ENCODE data around the gene HELZ.
"Not testable (repeated sequence)": the region's sequence is repeated elsewhere in the genome, so short reads cannot be mapped to it uniquely, and the experiment has no call there.

HELZ gene

DNA sequence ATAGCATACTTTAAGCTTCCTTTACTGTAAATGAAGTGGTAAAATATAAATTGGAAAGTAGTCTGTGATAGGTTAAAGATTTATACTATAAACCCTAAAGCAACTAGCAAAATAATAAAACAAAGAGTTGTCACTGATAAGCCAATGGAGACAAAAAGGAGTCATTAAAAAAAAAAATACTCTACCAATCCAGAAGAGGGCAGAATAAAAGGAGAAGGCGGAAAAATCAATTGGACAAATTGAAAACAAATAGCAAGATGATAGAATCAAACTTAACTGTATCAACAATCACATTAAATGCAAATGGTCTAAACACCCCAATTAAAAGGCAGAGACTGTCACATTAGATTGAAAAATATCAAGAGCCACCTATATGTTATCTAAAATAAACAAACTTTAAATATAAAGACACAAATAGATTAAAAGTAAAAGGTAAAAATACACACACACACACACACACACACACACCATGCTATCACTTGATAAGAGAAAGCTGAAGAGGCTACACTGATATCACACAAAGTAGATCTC, 128.9 kb downstream of the HELZ start:
- DNase-seq (ENCODE audit: low read depth), result no peak

- no peak for DNase-seq (ENCODE audit: low read depth)
These were observed 129.6 kb downstream of the HELZ start for GRCh38 chr17:67115401-67115800.

GRCh38 chr17:67113486-67113885, 131.5 kb downstream of the HELZ start:
- DNase-seq (ENCODE audit: low read depth), result no peak

GRCh38 chr17:67111808-67112207, 133.2 kb downstream of the HELZ start:
- no peak for DNase-seq (ENCODE audit: low read depth)

DNA sequence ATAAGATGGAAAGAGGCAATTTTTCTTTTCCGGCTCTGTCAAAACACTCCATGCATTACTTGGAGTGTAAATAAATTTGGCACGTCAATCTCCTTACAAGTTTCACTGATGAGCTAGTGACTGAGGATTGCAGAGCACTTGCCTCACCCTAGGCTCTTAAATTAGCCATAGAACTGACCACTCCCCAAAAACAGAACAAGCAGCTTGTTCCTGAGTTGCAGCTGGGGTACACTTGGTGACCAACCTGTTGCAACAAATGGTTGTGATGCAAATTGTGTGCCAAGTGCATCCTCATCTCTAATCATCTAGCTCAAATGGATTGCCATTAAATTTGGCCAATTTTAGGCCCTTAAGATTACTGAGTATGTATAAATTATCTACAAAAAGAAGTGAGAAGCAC, 133.7 kb downstream of the HELZ start:
- DNase-seq (ENCODE audit: low read depth), result no peak

GRCh38 chr17:67110619-67111018, 134.4 kb downstream of the HELZ start:
- DNase-seq (ENCODE audit: low read depth), result no peak

- DNase-seq (ENCODE audit: low read depth), result no peak
These were observed 135.9 kb downstream of the HELZ start for GRCh38 chr17:67109111-67109510.

DNA sequence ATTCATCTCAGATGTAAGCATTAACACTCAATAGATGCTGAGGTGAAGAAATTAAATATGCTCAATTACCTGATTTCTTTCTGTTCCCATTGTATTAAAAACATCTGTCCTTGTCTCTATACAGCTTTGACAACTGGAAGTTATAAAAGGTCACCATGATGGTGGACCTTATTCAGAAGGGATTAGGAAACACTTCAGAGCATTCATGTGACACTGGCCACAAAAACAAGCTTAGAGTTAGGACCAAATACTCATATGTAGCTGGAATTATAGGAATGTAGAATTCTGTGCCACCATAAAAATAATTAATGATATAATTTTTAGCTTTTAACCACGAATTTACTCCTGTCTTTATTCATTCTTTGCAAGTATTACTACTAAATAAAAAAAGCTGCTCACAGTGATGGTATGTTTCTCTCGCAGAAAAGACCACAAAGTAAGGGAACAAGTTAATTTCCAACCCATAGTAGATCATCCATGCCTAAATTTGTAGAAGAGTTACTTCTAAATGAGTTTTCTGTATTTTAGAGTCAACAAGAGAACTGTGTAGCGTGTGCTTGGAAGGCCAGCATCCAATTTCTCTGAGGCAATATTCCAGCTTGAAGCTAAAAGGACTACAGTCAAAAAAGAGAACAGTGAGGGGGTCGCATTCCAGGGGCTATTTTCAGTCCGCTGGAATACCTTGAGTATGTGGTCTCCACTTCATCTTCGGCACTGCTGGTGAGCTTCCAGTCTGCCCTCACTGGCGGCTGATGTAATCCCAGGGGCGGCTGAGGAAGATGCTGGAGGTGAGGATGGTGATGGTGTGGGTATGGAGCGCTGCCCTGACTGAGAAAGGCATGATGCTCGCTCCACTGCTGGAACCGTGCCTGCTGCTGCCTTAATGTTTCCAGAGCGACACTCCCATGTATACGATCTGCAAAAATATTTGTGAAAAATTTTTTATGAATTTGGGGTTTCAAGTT, 136.9 kb downstream of the HELZ start:
- DNase-seq (ENCODE audit: low read depth), result peak; percentile 12

DNA sequence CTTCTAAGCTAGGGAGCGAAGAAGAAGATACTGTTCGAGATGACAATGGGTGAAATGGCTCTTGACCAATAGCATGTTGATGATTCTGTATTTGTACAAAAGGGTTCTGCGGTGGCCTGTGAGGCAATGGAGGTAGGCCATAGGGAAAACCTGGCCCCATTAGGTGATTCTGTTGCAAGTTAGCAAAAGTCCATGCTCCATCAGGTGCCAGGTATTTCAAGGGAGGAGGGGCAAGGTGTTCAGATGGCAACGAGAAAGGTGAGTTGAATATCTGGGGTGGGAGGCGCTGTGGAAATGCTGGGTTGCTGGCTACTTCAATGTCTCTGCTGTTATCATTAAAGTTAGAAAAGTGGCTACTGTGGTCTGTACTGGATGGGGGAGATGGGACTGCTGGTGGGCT, 137.8 kb downstream of the HELZ start:
- DNase-seq (ENCODE audit: low read depth), result no peak

- peak; percentile 35 for DNase-seq (ENCODE audit: low read depth)
These were observed 139.8 kb downstream of the HELZ start for GRCh38 chr17:67105213-67105612.

DNA sequence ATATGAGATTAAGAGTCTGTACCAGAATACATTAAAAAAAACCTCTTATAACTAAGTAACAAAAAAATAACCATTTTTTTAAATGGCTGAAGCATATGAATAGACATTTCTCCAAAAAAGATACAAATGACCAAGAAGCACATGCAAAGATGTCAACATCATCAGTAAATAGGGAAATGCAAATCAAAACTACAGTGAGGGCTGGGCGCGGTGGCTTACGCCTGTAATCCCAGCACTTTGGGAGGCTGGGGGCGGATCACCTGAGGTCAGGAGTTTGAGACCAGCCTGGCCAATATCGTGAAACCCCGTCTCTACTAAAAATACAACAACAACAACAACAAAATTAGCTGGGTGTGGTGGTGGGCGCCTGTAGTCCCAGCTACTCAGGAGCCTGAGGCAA, 140.4 kb downstream of the HELZ start:
- not testable (repeated sequence) for DNase-seq (ENCODE audit: low read depth)

- DNase-seq (ENCODE audit: low read depth), result no peak
These were observed 147.0 kb downstream of the HELZ start for GRCh38 chr17:67098006-67098405.

DNA sequence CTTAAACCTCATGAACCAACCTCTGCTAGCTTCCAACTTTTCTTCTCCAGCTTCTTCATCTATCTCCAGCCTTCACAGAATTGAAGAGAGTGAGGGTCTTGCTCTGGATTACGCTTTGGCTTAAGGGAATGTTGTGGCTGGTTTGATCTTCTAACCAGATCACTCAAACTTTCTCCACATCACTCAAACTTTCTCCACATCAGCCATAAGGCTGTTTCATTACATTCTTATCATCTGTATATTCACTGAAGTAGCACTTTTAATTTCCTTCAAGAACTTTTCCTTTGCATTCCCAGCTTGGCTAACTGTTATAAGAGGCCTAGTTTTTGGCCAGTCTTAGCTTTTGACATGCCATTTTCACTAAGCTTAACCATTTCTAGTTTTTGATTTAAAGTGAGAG, 148.4 kb downstream of the HELZ start:
- DNase-seq (ENCODE audit: low read depth), result no peak

DNA sequence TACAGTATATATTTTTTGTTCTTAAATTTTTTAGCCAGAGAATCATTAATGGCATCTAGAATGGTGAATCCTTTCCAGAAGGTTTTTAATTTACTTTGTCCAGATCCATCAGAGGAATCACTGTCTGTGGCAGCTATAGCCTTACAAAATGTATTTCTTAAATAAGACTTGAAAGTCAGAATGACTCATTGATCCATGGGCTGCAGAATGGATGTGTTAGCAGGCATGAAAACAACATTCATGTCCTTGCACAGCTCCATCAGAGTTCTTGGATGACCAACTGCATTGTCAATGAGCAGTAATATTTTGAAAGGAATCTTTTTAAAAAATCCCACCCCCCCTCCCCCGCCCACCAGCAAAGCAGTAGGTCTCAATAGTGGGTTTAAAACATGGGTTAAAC, 149.2 kb downstream of the HELZ start:
- no peak for DNase-seq (ENCODE audit: low read depth)

DNA sequence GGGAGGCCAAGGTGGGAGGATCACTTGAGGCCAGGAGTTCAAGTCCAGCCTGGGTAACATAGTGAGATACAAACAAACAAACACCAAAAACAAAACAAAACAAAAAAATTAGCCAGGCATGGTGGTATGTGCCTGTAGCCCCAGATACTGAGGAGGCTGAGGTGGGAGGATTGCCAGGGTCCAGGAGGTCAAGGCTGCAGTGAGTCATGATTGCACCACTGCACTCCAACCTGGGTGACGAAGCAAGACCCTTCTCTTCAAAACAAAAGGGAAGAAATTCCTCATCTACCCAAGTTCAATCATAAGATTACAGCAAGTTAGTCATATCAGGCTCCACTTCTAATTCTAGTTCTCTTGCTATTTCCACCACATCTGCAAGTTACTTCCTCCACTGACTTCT, 149.7 kb downstream of the HELZ start:
- peak; percentile 20 for DNase-seq (ENCODE audit: low read depth)

GRCh38 chr17:67093348-67093747, 151.6 kb downstream of the HELZ start:
- DNase-seq (ENCODE audit: low read depth), result no peak

DNA sequence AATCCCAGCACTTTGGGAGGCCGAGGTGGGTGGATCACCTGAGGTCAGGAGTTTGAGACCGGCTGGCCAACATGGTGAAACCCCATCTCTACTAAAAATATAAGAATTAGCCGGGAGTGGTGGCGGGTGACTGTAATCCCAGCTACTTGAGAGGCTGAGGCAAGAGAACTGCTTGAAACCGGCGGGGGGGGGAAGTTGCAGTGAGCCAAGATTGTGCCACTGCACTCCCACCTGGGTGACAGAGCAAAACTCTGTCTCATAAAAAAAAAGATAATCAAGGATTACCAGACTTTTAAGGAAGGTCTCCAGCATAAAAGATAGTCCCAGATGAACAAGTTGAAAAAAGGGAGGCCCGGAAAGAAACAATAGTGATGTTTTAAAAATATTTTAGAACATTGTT, 152.3 kb downstream of the HELZ start:
- DNase-seq (ENCODE audit: low read depth), result not testable (repeated sequence)

GRCh38 chr17:67092291-67092690, 152.7 kb downstream of the HELZ start:
- no peak for DNase-seq (ENCODE audit: low read depth)

DNA sequence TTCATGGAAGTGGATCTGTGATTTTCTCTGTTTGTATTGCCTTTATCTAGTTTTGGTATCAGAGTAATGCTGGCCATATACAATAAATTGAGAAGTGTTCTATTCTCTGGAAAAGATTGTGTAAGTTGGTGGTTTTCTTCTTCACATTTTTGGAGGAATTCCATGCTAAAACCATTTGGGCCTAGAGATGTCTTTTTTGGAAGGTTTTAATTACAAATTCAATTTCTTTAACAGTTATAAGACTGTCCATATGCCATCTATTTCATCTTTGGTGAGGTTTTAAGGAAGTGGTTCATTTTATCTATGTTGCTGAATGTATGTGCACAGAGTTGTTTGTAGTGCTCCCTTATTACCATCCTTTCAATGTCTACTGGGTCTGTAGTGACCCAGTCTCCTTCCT, 154.7 kb downstream of the HELZ start:
- no peak for DNase-seq (ENCODE audit: low read depth)

GRCh38 chr17:67088639-67089038, 156.4 kb downstream of the HELZ start:
- DNase-seq (ENCODE audit: low read depth), result no peak

DNA sequence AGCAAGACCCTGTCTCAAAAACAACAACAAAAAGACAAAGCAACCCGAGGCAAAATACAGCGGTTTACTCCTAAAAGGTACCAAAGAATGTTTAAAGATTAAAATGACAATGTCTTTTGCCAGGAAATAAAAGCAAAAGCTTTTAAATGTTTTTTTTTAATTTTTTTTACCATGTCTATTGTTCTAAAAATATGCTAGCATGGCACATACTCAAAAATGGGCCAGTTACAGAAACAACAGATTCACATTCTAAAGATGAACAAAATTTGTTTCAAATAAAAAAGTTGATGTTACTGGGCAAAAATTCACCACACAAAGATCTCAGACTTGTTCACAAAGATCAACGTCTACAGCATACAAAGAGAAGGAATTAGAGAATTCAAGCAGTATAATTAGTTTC, 159.6 kb downstream of the HELZ start:
- no peak for DNase-seq (ENCODE audit: low read depth)

DNA sequence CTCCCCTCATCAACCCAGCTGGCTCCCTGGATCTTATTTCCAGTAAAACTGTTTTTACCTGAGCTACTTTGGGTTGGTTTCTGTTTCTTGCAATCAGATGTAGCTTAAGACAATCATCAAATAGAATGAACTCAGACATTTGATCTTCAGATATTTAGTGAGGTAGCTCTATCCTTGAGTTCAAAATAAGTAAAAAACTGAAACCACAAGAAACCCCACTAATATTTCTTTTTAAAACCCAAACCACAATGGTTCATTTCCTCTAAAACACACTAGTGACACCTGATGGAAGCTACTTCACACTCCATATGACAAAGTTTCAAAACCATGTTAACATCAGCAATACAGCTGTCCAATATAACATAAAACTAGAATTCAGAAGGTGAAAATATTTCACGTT, 162.9 kb downstream of the HELZ start:
- no peak for DNase-seq (ENCODE audit: low read depth)

DNA sequence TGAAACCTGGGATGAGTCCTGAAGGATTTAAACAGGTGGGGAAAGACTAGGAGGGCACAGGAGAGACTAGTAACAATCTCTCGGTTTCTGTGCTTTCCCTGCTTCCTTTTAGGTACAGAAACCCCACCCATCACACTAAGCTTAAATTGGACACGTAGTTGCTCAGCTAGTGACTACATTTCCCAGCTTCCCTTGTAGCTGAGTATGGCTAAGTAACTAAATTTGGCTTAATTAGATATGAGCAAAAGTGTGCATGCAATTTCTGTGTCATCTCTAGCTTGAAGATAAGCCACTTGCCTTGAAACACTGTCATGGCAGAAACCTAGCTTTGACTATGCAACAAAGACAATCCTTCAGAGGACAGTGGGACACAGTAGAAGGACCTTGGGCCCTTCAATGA, 164.2 kb downstream of the HELZ start:
- no peak for DNase-seq (ENCODE audit: low read depth)

- DNase-seq (ENCODE audit: low read depth), result no peak
These were observed 165.5 kb downstream of the HELZ start for GRCh38 chr17:67079491-67079890.

Data from GM04504 (cell line).